HG02678 (cell line): ENCODE measurements around the gene UIMC1.
"Not testable (repeated sequence)": the region's sequence is repeated elsewhere in the genome, so short reads cannot be mapped to it uniquely, and the experiment has no call there.

ENCODE experiments used
- ATAC-seq: cut with Tn5 transposase; IDR thresholded peaks from one replicate; pipeline ENCODE4 v1.9.1; 2021; ENCODE audit warnings: mild to moderate bottlenecking, moderate library complexity; ENCODE audit not compliant: unreplicated experiment

UIMC1 gene

GRCh38 chr5:177006265-177006972 lies at the start of gene UIMC1:
TSS of gene UIMC1 (minus strand) at chr5:177006779. CDS start at chr5:176982615, 24,164 bp downstream.
- ATAC-seq = peak; percentile 80

DNA sequence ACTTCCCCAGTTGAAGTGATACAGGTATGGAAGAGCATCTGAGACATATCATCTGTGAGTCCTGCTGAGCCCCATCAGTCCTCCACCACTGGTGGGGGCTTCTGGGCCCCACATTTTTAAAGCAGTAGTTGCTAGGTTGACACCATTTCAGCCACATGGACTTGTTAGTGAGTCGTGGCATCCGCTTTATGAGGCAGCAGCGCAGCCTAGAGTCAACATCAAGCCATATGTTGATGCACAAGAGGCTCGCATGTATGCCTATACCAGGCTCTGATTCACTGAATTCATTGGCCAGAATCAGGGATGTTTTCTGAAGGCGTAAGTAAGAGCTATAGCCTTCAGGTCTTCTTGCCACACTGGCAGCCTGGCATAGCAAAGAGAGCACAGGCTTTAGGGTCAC lies 42.7 kb upstream of the UIMC1 start:
- no peak for ATAC-seq

DNA sequence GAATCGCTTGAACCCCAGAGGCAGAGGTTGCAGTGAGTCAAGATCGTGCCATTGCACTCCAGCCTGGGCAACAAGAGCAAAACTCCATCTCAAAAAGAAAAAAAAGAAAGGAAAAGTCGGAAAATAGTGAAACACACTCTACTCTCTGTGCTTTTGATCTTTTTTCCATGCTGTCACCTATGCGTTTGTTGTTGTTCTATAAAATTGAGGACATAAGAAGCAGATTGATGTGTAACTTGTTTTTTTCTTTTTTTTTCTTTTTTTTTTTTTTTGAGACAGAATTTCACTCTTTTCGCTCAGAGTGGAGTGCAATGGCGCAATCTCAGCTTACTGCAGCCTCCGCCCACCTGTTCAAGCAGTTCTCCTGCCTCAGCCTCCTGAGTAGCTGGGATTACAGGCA lies 42.0 kb upstream of the UIMC1 start:
- ATAC-seq = not testable (repeated sequence)

DNA sequence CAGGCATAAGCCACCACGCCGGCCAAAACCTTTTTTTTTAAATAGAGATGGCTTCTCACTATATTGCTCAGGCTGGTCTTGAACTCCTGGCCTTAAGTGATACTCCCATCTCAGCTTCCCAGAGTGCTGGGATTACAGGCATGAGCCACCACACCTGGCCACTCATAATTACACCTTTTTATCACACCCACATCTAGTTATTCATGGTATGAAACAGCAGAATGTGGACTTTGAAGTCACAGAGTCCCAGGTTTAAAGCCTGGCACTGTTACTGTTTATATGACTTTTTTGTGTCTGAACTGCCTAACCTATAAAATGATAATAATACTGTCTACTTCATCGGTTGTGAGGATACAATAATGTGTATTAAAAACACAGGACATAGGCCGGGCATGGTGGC lies 39.1 kb upstream of the UIMC1 start:
- no peak for ATAC-seq

DNA sequence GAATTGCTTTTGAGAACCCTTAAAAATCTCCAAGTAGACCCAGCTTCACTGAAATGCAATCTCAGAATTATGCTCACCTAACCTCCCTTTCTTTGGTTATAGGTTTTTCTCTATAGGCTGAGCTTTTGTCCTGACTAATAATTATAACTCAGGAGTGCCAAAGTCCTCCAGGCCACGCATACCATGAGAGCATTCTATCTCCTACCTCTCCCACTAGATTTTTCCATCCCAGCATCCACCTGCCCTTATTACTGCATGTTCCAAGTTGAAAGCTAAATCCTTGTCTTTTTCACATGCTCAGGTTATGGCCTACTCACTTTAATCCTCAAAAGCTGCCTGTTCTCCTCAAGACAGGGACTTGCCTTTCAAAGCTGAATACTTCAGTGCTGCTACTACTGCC lies 38.1 kb upstream of the UIMC1 start:
- no peak for ATAC-seq

- no peak for ATAC-seq
These were observed 37.4 kb upstream of the UIMC1 start for GRCh38 chr5:177043958-177044357.

GRCh38 chr5:177043114-177043513 lies 36.5 kb upstream of the UIMC1 start:
- no peak for ATAC-seq

DNA sequence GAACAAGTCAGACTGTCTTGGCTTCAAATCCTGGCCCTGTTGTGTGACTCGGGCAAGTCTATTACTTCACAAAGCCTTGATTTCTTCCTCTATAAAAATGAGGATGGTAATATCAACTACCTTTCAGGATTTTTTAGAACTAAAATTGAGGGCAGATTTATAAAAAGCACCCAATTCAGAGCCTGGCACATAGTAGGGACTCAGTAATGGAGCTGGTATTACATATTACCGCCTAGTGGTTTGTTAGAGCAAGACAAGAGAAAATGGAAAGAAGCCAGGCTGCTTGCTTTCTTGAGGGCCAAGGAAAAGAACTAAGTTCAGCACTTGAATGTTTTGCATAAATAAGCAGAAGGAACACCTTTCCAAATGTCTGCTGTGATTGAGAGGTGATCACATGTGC lies 35.4 kb upstream of the UIMC1 start:
- no peak for ATAC-seq

DNA sequence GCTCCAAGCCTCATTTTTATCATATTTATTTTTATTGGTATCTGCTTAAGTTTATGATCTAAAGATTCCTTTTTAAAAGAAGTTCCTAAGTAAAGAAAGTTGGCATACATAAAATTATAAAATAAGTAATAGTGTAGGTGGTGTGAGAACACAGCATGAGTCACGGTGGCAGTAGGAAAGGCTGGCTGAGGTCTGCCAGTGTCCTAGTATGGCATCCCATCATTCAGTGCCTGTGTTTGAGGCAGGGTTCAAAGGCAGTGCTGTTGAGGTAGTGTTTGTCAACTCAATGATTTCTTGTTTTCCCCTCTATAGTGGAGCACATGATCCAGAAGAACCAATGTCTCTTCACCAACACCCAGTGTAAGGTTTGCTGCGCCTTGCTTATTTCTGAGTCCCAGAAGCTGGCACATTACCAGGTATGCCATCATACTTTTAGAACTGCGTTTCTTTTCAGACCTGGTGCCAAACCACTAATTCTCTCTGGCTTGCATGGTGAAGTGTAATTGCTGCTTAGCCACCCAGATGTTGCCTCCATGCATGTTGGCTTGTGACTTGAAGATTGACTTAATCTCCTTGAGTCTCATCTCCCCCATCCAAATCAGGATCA lies 34.3 kb upstream of the UIMC1 start:
- no peak for ATAC-seq

DNA sequence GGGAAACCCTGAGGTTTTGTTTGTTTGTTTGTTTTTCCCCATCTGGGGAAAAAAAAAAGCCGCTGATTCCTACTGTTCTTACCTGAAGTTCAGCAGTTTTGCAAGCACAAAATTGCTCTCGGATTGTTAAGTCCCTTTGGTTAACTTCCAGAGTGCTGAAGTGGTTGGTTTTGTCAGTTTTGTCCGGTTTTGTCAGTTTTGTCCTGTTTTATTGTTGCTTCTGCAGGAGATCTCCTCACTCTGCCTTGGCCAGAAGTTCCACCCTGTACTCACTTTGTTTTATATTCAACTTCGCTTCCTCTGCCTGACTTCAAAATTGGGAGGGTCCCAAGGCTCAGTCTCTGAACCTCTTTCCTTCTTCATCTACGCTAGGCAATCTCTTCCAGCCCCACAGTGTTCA lies 30.3 kb upstream of the UIMC1 start:
- no peak for ATAC-seq

DNA sequence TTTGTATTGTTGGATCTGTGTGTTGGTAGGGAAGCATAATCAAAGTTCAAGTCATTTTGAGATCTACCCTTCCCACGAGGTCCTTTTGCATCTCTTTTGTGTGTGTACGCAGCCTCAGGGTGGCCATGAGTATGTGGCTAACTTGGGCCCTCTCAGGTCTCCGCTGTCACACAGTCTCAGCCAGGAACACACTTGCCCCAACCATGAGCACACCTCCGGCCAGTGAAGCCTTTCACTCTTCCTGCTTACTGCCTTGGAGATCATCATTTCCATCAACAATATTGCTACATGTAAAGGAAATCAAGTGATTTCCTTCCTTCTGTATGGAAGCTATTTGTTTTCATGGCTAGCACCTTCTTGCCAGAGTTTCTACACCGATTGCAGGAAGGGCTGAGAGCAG lies 29.9 kb upstream of the UIMC1 start:
- ATAC-seq = no peak

DNA sequence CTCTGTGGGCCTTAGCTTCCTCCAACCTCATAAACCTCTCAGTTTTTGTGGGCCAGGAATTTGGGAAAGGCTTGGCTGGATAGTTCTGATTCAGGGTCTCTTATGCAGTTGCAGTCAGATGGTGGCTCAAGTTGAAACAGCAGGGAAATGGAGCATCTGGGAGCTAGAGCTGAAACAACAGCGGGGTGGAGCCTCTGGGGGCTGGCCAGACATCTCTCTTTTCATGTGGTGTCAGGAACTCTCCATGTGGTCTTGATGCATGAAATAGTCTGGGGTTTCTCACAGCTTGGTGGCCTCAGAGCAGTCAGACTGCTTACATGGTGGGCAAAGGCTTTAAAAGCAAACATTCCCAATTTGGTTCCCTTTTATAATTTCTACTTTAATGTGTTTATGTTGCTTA lies 29.4 kb upstream of the UIMC1 start:
- no peak for ATAC-seq

DNA sequence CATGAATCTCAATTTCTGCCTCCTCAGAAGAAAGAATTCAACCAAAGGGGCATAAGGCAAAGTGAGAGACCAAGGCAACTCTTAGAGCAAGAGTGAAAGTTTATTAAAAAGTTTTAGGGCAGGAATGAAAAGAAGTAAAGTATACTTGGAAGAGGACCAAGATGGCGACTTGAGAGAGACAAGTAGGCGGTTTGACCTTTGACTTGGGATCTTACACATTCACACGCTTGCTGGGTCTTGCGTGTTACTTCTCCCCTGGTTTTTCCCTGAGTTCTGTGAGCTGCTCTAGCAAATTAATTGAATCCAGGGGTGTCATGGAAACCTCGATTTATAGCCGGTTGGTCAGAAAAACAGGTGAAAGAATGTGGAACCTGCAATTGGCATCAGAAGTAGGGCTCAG lies 22.9 kb upstream of the UIMC1 start:
- ATAC-seq = no peak

GRCh38 chr5:177027665-177028064 lies 21.1 kb upstream of the UIMC1 start:
- ATAC-seq = no peak

- no peak for ATAC-seq
These were observed 18.6 kb upstream of the UIMC1 start for GRCh38 chr5:177025101-177025601.

DNA sequence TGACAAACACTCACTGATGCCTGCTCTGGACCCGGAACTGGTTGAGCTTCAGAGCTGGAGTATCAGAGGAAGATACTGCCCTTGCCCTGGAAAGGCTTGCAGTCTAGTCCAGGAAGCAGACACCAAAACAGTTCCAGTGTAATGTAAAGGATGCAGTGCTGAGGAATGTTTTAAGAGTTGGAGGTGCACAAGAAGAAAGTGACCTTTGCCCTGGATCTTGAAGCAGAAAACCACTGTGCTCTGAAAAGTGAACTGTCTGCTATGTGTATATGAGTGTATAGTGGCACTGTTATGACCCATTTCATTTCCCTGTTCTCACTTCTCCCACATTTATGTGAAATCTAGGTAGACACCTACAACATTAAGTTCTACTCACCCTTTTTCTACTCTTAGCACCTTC lies 18.0 kb upstream of the UIMC1 start:
- no peak for ATAC-seq

DNA sequence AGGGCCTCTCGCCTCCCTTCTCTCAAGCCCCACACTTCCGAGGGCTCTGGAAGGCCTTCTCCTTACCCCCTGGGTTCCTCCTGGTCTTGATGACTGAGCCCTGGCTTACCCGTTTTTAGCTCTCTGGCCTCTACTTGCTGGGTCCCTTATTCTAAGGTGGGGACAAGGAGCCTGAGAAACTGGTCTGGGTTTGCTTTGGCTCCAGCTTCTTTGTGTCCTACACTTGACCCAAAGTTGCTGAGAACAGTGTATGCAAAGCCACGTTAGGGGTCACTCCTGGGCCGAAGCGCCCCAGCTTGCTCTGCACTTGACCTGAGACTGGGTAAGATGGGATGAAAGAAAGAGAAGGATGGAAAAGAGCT lies 16.7 kb upstream of the UIMC1 start:
- peak; percentile 9 for ATAC-seq

GRCh38 chr5:177022386-177023302 lies 16.1 kb upstream of the UIMC1 start, which contains the start of gene ZNF346:
TSS of gene ZNF346 (plus strand) at chr5:177022696. CDS start at chr5:177022739, 43 bp downstream.
- ATAC-seq = peak; percentile 90

DNA sequence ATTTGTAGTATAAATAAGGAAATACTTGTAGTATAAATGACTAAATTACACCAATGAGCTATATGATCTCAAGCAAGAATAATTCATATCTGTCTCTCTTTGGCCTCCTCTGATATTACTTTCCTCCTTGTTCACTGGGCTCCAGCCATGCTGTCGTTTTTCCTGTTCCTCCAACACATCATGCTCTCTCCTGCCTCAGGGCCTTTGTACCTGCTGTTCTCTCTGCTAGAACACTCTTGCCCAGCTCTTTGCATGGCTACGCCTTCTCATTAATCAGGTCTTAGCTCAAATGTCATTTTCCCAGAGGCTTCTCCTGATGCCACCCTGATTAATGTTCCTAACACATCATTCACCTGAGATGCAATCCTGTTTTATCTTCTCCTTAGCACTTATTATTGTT lies 13.5 kb upstream of the UIMC1 start:
- no peak for ATAC-seq

GRCh38 chr5:177018341-177018740 lies 11.8 kb upstream of the UIMC1 start:
- no peak for ATAC-seq

- ATAC-seq = no peak
These were observed 8.6 kb upstream of the UIMC1 start for GRCh38 chr5:177015156-177015555.

DNA sequence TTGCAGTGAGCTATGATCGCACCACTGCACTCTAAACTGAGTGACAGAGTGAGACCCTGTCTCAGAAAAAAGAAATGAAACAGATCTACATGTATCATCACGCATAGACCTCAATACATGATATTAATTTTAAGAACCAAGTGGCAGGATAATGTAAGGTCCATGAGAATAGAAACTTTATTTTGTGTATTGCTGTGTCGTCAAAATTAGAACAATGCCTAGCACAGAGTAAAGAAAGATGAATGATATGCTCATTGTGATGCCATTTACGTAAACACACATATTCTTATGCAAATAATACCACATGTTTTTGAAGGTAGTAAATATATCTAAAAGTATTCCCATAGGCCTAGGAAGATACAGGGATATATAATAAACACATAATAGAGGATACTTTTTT lies 3.6 kb upstream of the UIMC1 start:
- ATAC-seq = no peak
